ENCODE measurements around the gene PCCA.
A peak's percentile ranks its signal among the peaks of the same experiment; 100 is the strongest.
"Not testable (repeated sequence)": the region's sequence is repeated elsewhere in the genome, so short reads cannot be mapped to it uniquely, and the experiment has no call there.

Gene PCCA

DNA sequence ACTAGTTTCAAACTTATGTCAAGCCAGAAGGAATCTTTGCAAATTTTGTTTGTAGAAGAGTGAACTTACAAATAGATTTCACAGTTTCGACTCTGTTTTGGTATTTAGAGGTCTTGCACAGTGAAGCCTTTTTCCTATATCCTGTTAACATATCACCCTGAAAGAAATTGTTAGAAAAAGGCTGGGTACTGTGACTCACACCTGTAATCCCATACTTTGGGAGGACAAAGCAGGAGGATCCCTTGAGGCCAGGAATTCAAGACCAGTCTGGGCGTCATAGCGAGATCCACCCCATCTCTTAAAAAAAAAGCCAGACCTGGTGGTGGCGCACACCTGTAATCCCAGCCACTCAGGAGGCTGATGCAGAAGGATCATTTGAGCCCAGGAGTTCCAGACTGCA, 275.7 kb downstream of the PCCA start:
- no peak for DNase-seq

DNA sequence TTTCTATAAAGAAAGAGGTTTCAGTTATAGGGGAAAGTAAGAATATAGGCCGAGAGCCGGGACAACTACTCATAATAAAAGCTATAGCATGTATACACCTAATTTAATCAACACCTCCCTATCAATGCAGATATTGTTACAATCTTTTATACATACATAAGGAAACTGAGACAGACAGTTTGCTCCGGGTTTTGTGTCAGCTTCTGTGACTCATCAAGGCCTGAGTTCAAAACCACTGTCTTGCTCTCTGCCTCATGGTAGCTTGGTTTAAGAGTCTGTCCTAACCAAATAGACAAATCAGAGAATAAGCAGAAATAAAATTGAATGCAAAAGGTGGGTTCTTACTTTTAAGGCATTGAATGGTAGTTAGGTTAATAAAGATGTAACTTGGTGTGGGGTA, 276.8 kb downstream of the PCCA start:
- no peak for DNase-seq

DNA sequence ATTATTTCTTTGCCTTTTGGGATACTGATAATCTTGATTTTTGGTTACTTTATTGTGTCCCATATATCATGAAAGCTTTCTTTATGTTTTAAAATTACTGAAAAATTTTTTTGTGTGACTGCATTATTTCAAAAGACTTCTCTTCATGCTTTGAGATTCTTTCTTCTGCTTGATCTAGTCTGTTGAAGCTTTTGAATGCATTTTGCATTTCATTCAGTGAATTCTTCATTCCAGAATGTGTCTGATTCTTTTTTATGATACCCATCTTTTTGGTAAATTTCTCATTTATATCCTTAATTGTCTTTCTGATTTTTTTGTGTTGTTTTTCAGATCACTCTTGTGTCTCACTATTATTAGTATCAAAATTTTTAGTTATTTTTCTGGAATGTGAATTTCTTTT, 289.6 kb downstream of the PCCA start:
- DNase-seq, result no peak

DNA sequence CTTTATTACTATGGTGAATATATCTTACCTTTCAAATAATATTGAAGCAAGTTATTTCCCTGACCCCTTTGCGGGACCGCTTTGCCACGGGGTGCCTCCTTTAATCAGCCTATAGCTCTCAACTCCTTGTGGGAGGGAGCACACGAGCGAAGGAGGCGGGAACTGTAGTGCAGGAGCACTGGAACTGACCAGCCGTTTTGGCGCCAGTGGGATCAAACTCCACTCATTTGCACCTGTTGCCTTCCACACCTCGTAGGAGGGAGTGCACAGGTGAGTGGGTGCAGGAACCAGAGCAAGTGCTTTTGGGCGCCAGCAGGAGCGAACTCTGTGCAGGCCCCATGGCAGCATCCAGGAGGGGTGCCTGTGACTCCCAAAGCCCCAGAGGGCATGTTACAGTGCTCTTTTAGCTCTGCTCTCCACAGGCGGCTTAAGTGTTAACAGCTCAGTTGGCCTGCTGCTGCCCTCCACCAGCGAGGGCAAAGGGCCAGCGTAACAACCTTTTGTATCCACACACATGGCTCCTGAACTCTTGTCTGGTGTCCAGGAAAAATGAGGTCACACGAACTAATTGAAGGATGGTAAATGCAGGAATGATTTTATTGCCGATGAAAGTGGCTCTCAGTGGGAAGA, 292.8 kb downstream of the PCCA start:
- peak; percentile 12 for DNase-seq

GRCh38 chr13:100382785-100383184, 293.9 kb downstream of the PCCA start:
- no peak for DNase-seq

DNA sequence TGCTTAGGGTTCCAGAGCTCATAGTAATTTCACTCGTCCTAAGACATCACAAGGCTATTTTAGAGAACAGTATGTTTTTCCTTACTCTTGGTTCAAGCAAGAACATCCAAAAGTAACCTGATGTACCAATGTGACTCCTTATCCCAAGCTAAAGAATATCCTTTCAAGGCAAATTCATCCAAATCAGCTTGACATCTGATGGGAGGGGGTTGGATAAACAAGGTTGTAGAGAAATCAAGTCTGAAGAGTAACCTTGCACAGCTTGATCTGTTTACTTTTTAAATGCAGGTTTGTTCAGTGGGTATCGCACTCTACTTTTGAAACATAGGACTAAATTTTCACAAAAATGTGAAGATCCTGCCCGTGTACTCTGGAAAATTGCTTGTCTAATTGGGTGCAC, 298.5 kb downstream of the PCCA start:
- DNase-seq, result no peak

DNA sequence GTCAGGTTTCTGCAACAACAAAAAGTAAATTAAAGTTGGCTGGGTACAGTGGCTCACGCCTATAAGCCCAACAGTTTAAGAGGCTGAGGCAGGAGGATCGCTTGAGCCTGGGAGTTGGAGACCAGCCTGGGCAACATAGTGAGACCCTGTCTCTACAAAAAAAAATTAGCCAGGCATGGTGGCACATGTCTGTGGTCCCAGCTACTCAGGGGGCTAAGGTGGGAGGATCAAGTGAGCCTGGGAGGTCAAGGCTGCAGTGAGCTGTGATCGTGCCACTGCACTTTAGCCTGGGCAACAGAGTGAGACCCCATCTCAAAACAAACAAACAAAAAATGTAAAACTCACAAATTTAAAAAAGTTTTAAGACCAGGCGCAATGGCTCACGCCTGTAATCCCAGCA, 299.3 kb downstream of the PCCA start:
- not testable (repeated sequence) for DNase-seq

DNA sequence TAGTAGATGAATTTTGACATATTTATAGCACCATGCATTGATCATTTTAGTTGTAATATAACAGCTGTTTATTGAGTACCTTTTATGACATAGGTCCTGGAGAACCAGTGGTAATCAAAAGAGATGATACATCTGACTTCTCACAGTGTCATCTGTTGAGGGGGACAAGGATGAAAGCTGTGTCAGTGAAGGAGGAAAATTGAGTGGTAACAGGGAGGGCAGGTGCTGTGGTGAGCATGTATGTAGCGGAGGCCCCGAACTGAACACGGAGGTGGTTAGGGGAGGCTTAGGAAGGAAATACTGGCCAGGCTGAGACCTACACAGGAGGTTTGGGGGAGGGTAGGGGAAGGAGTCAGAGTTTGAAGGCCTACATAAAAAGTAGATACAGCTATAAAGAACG, 300.0 kb downstream of the PCCA start:
- no peak for DNase-seq

DNA sequence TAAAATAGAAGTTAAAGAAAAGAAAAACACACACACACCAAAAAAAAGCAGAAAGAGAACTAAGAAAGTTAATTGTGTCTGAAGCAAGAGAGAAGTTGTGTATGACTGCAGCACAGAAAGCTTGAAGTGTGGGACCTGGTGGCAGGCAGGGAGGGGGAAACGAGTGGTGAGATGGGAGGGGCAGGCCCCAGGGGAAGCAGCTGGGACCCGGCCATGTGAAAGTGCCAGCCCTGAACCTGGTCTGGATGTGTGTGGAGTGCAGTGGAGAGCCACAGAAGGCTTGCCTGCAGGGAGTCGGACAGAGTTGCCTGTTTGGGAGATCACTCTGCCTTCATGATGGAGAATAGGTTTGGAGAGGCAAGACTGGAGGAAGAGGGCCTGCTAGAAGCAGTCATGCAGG, 300.7 kb downstream of the PCCA start:
- no peak for DNase-seq

DNA sequence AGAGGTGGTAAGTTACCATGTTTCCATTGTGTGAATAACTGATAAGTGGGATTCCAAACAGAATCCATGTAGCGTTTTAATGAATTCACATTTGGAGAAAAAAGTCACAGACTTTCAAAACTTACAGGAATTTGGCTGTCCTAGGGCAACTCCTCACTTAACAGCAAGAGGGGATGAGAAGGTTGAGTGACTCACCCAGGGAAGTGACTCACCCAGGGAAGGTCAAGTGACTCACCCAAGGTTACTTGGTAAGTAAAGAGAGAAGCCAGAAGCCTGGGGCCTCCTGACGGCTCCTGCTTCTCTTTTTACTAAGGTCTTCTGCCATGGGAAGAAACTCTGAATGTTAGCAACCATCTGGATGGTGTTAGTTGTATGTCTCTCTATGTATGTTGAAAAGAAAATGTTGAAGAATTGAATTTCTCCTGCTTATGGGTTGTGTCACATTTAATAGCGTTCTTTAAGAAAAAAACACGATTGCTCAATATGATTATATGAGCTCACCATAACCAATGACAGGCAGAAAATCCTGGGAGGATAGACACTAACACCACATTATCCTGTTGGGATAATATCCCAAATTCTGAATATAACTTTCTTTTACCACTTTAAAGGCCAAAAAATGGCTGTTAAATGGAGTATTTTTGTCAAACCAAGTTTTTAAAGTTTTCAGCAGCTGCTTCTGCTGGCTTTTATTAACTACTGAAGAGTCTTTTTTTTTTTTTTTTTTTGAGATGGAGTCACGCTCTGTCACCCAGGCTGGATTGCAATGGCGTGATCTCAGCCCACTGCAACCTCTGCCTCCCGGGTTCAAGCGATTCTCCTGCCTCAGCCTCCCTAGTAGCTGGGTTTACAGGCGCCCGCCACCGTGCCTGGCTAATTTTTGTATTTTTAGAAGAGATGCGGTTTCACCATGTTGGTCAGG, 304.1 kb downstream of the PCCA start:
- no peak for DNase-seq

DNA sequence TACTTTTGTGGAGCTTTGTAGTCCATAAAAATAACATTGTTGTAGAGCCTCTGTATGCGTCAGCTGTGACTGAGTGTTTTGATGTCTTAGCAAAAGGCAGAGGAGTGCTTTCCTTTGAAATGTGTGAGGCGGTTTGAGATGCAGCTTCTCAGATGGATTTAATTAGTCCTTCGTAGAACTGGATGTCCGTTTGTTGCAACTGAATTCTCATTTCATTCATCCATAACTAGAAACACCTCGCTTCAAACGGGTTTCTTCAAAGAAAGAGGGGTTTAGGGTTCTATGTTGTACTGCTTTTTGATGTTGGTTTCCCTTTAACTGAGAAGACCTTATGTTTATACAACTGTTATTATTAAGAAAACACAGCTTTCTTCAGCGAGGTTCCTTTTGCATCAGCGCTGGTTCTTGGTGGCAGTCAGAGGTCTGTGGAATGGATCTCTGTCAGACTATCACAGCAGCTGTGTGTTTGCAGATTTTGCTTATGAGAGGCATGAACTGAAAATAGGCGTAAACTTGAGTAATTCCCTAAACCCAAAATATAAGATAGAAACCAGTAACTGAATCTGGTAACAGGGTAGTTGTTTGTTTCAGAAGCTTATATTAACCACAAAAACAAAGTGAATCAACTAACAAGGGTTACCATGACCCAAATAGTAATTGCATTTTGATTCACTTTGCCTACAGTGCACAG, 305.3 kb downstream of the PCCA start:
- DNase-seq, result no peak

DNA sequence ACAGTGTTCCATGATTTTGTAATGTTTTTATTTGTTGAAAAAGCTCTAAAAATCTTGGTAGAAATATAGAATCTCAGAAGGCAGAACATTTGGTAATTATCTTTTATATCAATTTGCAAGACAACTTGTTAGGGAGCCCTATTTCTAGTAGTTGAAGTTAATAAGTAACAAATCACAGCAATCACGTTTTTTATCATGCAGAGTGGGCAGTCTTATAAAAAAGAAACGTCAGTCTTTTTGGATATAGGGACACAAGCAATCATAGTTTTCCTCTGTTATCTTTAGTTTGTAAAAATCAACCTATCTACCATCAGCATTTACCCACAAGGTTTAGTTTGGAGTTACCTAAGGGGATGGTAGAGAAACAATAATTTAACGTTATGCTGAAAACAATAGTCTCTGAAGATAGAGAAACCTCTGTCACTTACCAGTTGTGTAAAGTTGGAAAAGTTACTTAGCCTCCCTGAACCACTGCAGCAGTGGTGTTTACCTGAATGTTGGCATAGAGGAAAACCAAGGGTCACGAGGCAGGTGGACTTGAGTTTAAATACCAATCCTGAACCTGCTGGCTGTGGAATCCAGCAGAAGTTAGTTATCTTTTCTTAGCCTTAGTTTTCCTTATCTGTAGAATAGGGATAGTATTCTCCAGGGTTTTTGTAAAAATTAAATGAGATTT, 306.9 kb downstream of the PCCA start:
- DNase-seq, result no peak

DNA sequence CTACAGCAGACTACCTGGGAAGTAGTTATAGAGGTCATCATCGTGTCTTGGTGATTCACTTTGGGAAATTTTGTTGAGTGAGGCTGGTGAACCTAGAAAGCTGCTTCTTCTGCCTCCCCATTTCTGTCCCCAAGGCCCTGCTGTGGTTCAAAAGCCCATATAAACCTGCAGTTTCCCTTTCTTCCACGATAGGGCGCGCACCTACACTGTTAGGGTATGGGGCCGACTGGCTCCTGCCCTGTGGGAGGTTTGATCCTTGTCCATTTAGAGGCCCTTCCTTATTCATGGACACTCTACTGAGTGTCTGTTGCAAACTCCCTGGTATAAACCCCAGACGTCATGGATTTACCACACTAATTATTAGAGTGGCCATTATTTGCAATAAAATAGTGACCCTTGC, 307.9 kb downstream of the PCCA start:
- no peak for DNase-seq

DNA sequence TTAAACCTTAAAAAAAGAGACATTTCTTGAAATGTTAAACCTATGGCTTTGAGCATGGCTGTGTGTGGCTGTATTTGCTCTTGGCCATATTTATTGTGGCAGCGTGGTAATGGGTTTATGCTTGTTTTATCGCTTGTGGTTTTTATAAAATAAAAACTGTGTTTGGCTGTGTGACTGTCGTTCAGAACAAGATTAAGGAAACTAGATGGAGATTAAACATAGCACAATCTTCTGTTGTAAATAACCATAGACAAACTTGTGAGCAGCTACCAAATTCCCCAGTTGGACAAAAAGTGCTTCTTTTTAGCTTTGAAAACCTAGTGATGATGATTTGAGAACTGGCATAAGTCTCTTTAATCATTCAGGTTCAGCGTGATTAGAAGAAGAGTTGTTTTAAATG, 308.7 kb downstream of the PCCA start:
- DNase-seq, result no peak

GRCh38 chr13:100398360-100398759, 309.5 kb downstream of the PCCA start:
- no peak for DNase-seq

DNA sequence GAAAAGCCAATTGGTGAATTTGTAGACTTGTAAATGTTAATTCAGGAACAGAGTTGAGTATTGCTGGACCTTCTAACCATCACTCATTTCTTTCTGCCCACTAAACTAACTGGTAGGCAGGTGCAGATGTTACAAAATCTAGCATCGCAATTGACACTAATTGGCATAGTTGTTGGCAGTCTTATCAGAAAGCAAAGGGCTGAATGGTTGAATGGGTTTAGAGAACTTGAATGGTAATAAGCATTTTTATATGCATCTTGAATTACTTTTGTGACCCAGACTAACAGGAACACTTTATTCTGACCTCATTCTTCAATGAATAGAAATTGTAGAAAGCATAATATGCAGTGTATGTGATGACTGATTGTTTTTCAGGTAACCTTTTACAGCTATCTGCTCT, 310.6 kb downstream of the PCCA start:
- peak; percentile 52 for DNase-seq

DNA sequence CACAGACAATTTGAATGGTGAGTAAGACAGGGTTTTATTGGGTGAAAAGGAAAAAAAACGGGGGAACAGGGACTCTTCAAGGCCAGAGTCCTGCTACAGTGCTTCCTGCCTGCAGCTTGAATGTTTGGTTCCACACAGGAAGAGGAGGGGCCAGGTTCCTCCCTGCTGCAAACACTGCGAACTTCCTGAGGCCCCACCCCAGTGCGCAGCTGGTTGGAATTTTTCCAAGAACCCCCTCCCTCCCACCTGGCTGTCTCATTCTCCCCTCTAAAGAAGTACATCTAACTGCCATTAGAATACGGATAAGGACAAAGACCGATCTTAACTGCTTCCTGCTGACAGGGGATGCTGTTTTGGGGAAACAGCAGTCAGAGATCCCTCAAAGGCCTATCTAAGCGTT, 314.8 kb downstream of the PCCA start:
- DNase-seq, result no peak

DNA sequence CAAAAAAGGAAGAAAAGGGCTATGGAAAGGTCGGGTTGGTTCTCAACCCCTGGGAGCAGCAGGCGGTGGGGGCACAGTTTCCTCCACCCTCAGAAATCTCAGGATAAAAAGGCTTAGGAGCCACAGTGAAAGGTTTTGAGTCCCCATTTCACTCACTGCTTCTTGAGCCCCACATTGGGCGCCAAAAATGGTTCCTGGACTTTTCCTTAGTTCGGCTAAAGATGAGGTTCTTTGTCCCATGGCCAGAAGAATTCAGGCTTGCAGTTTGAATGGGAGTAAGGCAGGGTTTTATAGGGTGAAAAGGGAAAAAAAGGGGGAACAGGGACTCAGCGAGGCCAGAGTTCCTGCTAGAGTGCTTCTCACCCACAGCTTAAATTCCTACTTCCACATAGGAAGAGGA, 320.2 kb downstream of the PCCA start:
- no peak for DNase-seq

GRCh38 chr13:100423375-100423774, 334.5 kb downstream of the PCCA start:
- no peak for DNase-seq

DNA sequence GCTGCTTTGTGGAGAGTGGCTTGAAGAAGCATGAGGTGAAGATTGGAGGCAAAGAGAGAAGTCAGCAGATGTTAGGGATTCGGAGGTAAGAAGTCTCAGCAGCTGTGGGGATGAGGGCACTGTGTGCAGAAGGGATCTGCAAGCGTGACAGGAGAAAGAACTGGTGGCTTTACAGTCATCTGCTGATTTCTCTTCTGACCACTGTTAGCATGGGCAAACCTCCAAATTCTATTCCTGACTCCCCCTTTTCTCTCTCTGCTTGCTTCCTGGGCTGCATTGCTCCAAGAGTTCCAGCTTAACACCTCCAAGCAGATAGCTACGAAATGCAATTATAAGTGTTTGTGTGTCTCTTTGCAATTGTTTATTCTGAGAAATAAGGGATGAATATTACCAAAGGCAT, 340.1 kb downstream of the PCCA start:
- no peak for DNase-seq

- DNase-seq, result no peak
These were observed 343.7 kb downstream of the PCCA start for GRCh38 chr13:100432611-100433010.

- no peak for DNase-seq
These were observed 344.6 kb downstream of the PCCA start for GRCh38 chr13:100433475-100433874.

DNA sequence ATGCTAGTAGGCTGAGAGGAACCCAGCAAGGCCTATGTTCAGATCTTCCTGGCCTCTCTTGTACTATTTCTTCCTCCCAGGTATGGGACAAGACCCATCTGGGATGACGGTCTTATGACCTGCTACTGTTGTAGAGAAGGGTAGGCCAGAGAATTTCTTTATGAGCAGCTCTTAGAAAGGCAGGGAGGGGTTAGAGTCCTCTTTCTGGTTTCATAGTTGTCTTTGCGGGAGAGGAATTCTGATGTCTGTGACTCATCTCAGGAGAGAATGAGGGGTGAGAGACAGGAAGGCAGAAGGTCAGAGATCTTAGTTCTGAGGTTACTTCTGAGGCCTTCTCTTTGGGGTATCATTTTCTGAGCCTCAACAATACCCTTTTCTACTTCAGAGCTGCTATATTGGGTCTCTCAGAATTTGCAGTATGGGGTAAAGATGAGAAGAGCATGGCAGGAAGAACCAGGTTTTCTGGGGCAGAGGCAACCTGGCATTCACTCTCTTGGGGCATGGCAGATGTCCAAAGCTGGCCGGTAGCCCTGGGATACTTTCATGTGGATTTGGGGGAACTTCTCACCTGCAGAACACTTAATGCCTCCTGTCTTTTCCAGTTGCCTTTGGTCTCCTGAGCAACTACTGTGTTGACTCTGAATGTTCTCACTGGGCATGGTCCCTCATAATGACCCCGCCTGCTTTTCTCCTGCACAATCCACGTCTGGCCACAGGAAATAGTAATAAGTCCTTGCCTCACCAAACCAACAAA, 345.3 kb downstream of the PCCA start:
- DNase-seq, result no peak

All from NCI-H1092 (cell line).